ENCODE data around the gene DLG2. TPM values are rescaled to one million over a fixed set of nuclear protein-coding genes. Genes with fewer than 3 reads are reported as not detected.
A peak's percentile ranks its signal among the peaks of the same experiment; 100 is the strongest.
"Not testable (repeated sequence)": the region's sequence is repeated elsewhere in the genome, so short reads cannot be mapped to it uniquely, and the experiment has no call there.

Gene DLG2
- total RNA-seq (10 to 100 TPM in 6 of 7 donors, 1 to 10 TPM in 1; 9.9 to 20.7 (median 13.6) TPM), polyA plus RNA-seq (1 to 10 TPM; 2.5 to 9.2 TPM)
- long read RNA-seq, donor 1, full-length matches to known transcripts, result 1 of 18 reads
- long read RNA-seq, donor 1, partial matches to known transcripts, result 3 of 18 reads
- long read RNA-seq, donor 1, other reads (novel, unspliced or antisense), result 14 of 18 reads
- long read RNA-seq, donor 2, partial matches to known transcripts, result 91 of 111 reads
- long read RNA-seq, donor 2, other reads (novel, unspliced or antisense), result 20 of 111 reads
- long read RNA-seq, donor 3, partial matches to known transcripts, result 0 of 2 reads
- long read RNA-seq, donor 3, other reads (novel, unspliced or antisense), result 2 of 2 reads

- Histone ChIP-seq H3K27ac (peak within 1 kb of the TSS; percentile 69 to 94), H3K4me3 (peak within 1 kb of the TSS; percentile 85), H3K4me1 (ENCODE audit: insufficient read depth) (no peaks in the 10 kb centered on the region), H3K36me3 (no peaks in the 10 kb centered on the region), H3K27me3 (no peaks in the 10 kb centered on the region), H3K9me3 (no peaks in the 10 kb centered on the region)
- intact Hi-C loops (cut with DNase I), result loop anchor here in 1 of 4 donors (5.0 kb wide), 1 partner anchor 35 kb away; no protein-coding TSS in a partner anchor
- TF ChIP-seq POLR2A (IDR thresholded peaks at IDR 0.05), result no peak
- no peak for TF ChIP-seq CTCF (IDR thresholded peaks at IDR 0.05)
- no peak for TF ChIP-seq EP300 (IDR thresholded peaks at IDR 0.05)
- 0 to 1% (median 0%) methylated on average over 23 of the region's 23 CpGs for WGBS, 3 donors
- DNase-seq, result peak in 2 of 5 donors; percentile 30 to 56
Observed at GRCh38 chr11:85627332-85627997, at the start of gene DLG2. TSS of gene DLG2 (minus strand) at chr11:85627344.

- no peaks in the 10 kb centered on the region for H3K36me3 ChIP-seq
- intact Hi-C loops (cut with DNase I), result no loop called here
- H3K4me3 ChIP-seq, result no peak overlapping the region
- TF ChIP-seq POLR2A (IDR thresholded peaks at IDR 0.05), result no peak
- no peak for TF ChIP-seq EP300 (IDR thresholded peaks at IDR 0.05)
- TF ChIP-seq CTCF (IDR thresholded peaks at IDR 0.05), result no peak
- H3K27me3 ChIP-seq, result no peaks in the 10 kb centered on the region
- WGBS, 3 donors, result 95 to 98% (median 97%) methylated on average over 3 of the region's 3 CpGs
- DNase-seq, result no peak
- no peaks in the 10 kb centered on the region for H3K9me3 ChIP-seq
- H3K4me1 ChIP-seq (ENCODE audit: insufficient read depth), result no peaks in the 10 kb centered on the region
- H3K27ac ChIP-seq, result no peak overlapping the region
Observed at GRCh38 chr11:85673393-85673792, 46.2 kb upstream of the DLG2 start.

GRCh38 chr11:85672105-85672902 is 45.2 kb upstream of the DLG2 start:
- Histone ChIP-seq H3K27ac (no peak overlapping the region), H3K4me3 (no peak overlapping the region), H3K36me3 (no peaks in the 10 kb centered on the region), H3K9me3 (no peaks in the 10 kb centered on the region), H3K27me3 (no peaks in the 10 kb centered on the region), H3K4me1 (ENCODE audit: insufficient read depth) (no peaks in the 10 kb centered on the region)
- TF ChIP-seq CTCF (IDR thresholded peaks at IDR 0.05), result no peak
- TF ChIP-seq POLR2A (IDR thresholded peaks at IDR 0.05), result no peak
- TF ChIP-seq EP300 (IDR thresholded peaks at IDR 0.05), result no peak
- intact Hi-C loops (cut with DNase I), result no loop called here
- DNase-seq, result no peak
- 87 to 91% (median 89%) methylated on average over 8 of the region's 8 CpGs for WGBS, 3 donors

- intact Hi-C loops (cut with DNase I); H3K4me1 ChIP-seq (ENCODE audit: insufficient read depth); H3K36me3 ChIP-seq; DNase-seq; H3K4me3 ChIP-seq; H3K9me3 ChIP-seq; H3K27me3 ChIP-seq; H3K27ac ChIP-seq: not testable (repeated sequence)
Observed at GRCh38 chr11:85670949-85671663, 44.0 kb upstream of the DLG2 start.

Measured in ovary (tissue), 10 donors.